Muscle layer of colon (tissue), 2 donors: ENCODE results near the gene ZNF792.
A peak's percentile ranks its signal among the peaks of the same experiment; 100 is the strongest.
"Not testable (repeated sequence)": the region's sequence is repeated elsewhere in the genome, so short reads cannot be mapped to it uniquely, and the experiment has no call there.

Experiments used
- H3K27ac ChIP-seq: one replicate; pipeline ENCODE4 v1.7.0; 2013; ENCODE audit warnings: low read depth, mild to moderate bottlenecking, low read length, moderate library complexity
- H3K27me3 ChIP-seq, 2 donors: one replicate each; pipeline ENCODE4 v1.7.0; 2013; ENCODE audit warnings: low read length in 2 of 2, mild to moderate bottlenecking in 2 of 2; ENCODE audit not compliant: insufficient read depth in 2 of 2, control insufficient read depth in 1 of 2
- H3K36me3 ChIP-seq: one replicate; pipeline ENCODE4 v1.7.0; 2013; ENCODE audit warnings: mild to moderate bottlenecking, low read length; ENCODE audit not compliant: insufficient read depth
- H3K4me1 ChIP-seq: one replicate; pipeline ENCODE4 v1.7.0; 2013; ENCODE audit warnings: mild to moderate bottlenecking, low read length; ENCODE audit not compliant: insufficient read depth
- H3K4me3 ChIP-seq, 2 donors: one replicate each; pipeline ENCODE4 v1.7.0; 2013; ENCODE audit warnings: low read length in 2 of 2, low read depth in 1 of 2, mild to moderate bottlenecking in 1 of 2, moderate library complexity in 1 of 2
- H3K9ac ChIP-seq: one replicate; pipeline ENCODE4 v1.7.0; 2013; ENCODE audit warnings: low read length
- H3K9me3 ChIP-seq: one replicate; pipeline ENCODE4 v1.7.0; 2013; ENCODE audit warnings: mild to moderate bottlenecking, low read length
- donor health status: abdominal sarcoma.
- donor health status: Adenocarcinoma of cecum.

The ZNF792 gene

DNA sequence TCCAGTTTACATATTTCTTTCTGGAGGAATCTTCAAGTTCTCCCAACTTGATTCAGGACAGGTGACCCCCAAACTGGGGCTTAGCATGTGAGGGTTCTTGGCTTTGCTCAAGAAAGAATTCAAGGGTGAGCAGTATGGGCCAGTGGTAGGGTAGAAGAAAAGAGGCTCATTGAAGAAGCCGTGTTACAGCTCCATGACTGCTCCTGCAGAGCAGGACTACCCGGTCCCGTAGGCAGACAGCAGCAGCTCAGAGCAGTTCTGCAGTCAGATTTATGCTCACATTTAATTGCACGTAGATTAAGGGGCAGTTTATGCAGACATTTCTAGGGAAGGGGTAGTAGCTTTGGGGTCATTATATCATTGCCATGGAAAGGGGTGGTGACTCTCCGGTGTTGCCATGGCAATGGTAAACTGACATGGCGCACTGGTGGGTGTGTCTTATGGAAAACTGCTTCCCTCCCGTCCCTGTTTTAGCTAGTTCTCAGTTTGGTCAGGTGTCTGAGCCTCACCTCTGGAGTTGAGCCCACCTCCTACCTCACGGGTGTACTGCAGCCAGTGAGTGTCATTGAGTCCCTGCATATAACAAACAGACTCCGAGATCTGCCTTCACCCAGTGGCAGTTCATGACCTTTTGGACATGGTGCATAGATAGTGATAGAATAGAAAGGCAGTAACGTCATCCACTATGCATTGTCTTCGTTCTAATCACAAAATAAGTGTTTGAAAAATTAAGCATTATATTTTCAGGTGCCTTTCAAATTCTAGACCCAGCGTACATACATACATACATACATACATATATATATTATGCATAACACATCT, 16.0 kb upstream of the ZNF792 start:
- Histone ChIP-seq H3K27me3 (no peaks in the 10 kb centered on the region), H3K9ac (no peak overlapping the region), H3K9me3 (no peaks in the 10 kb centered on the region), H3K4me1 (no peaks in the 10 kb centered on the region), H3K27ac (no peak overlapping the region), H3K4me3 (no peak overlapping the region), H3K36me3 (no peaks in the 10 kb centered on the region)

GRCh38 chr19:34976611-34977010, 12.6 kb upstream of the ZNF792 start:
- H3K9ac ChIP-seq, result no peak overlapping the region

GRCh38 chr19:34975056-34975455, 11.0 kb upstream of the ZNF792 start:
- Histone ChIP-seq H3K9me3 (no peaks in the 10 kb centered on the region), H3K27me3 (no peaks in the 10 kb centered on the region), H3K9ac (no peak overlapping the region), H3K36me3 (no peaks in the 10 kb centered on the region), H3K4me3 (no peak overlapping the region), H3K27ac (no peak overlapping the region), H3K4me1 (peaks cover 4% of the 10 kb centered on the region)

More at GRCh38 chr19:34976611-34977010, 12.6 kb upstream of the ZNF792 start:
- peaks cover 4% of the 10 kb centered on the region for H3K4me1 ChIP-seq
- no peaks in the 10 kb centered on the region for H3K9me3 ChIP-seq
- H3K4me3 ChIP-seq, result no peak overlapping the region
- H3K27me3 ChIP-seq, result no peaks in the 10 kb centered on the region
- no peaks in the 10 kb centered on the region for H3K36me3 ChIP-seq
- H3K27ac ChIP-seq, result no peak overlapping the region

- Histone ChIP-seq H3K9me3 (no peaks in the 10 kb centered on the region), H3K27ac (no peak overlapping the region), H3K4me3 (no peak overlapping the region), H3K9ac (no peak overlapping the region), H3K4me1 (peaks cover 4% of the 10 kb centered on the region), H3K36me3 (no peaks in the 10 kb centered on the region), H3K27me3 (no peaks in the 10 kb centered on the region)
Observed at GRCh38 chr19:34974646-34975045, 10.6 kb upstream of the ZNF792 start.

- H3K4me1 ChIP-seq, result peaks cover 4% of the 10 kb centered on the region
- H3K9ac ChIP-seq, result no peak overlapping the region
- H3K9me3 ChIP-seq, result no peaks in the 10 kb centered on the region
- H3K27me3 ChIP-seq, result no peaks in the 10 kb centered on the region
- H3K27ac ChIP-seq, result no peak overlapping the region
- H3K4me3 ChIP-seq, result no peak overlapping the region
- no peaks in the 10 kb centered on the region for H3K36me3 ChIP-seq
Observed at GRCh38 chr19:34972163-34972705, 8.2 kb upstream of the ZNF792 start.

DNA sequence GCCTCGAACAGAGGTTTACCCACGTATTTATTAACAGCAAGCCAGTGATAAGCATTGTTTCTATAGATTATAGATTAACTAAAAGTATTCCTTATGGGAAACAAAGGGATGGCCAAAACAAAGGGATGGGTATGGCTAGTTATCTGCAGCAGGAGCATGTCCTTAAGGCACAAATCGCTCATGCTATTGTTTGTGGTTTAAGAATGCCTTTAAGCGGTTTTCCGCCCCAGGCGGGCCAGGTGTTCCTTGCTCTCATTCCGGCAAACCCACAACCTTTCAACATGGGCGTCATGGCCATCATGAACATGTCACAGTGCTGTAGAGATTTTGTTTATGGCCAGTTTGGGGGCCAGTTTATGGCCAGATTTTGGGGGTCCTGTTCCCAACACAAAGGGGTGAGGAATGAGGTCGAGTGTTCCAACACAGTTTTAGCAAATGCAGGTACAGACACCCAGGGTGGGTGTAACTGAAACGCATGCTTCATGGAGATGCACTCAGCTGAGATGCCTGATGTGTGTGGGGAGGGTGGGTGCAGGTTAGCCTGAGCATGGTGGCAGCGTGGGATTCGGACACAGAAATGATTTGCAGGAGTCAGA, 6.3 kb upstream of the ZNF792 start:
- H3K9me3 ChIP-seq, H3K4me1 ChIP-seq, H3K36me3 ChIP-seq, H3K9ac ChIP-seq, H3K27me3 ChIP-seq, H3K4me3 ChIP-seq, H3K27ac ChIP-seq: not testable (repeated sequence)

GRCh38 chr19:34969721-34970120, 5.7 kb upstream of the ZNF792 start:
- H3K27me3 ChIP-seq, result no peaks in the 10 kb centered on the region
- H3K4me3 ChIP-seq, result no peak overlapping the region
- no peaks in the 10 kb centered on the region for H3K9me3 ChIP-seq
- no peaks in the 10 kb centered on the region for H3K36me3 ChIP-seq
- H3K9ac ChIP-seq, result no peak overlapping the region
- H3K4me1 ChIP-seq, result peaks cover 4% of the 10 kb centered on the region
- H3K27ac ChIP-seq, result no peak overlapping the region

GRCh38 chr19:34967551-34967950, 3.5 kb upstream of the ZNF792 start:
- Histone ChIP-seq H3K9me3 (no peaks in the 10 kb centered on the region), H3K36me3 (no peaks in the 10 kb centered on the region), H3K4me1 (peaks cover 8% of the 10 kb centered on the region), H3K27ac (no peak overlapping the region), H3K4me3 (no peak overlapping the region), H3K27me3 (no peaks in the 10 kb centered on the region), H3K9ac (no peak overlapping the region)

DNA sequence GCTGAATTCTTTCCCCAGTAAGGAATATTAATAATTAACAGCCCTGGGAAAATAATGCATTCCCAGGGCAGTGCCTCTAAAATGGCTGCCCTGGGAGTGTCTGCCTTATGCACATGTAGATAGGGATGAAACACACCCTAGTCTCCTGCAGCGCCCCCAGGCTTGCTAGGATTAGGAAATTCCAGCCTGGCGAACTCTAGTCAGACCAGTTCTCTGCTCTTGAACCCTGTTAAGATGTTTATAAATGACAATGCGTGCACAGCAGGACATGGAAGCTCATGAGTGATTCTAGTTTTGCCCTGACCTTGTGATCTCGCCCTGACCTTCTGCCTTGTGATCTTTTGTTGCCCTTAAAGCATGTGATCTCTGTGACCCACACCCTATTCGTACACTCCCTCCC, 1.5 kb upstream of the ZNF792 start:
- H3K4me3 ChIP-seq, H3K36me3 ChIP-seq, H3K9ac ChIP-seq, H3K9me3 ChIP-seq, H3K27ac ChIP-seq, H3K27me3 ChIP-seq: not testable (repeated sequence)
- H3K4me1 ChIP-seq, result peaks cover 17% of the 10 kb centered on the region

- Histone ChIP-seq H3K27me3 (no peaks in the 10 kb centered on the region), H3K27ac (no peak overlapping the region), H3K4me3 (no peak overlapping the region)
Observed at GRCh38 chr19:34964598-34964997, 569 bp upstream of the ZNF792 start.

DNA sequence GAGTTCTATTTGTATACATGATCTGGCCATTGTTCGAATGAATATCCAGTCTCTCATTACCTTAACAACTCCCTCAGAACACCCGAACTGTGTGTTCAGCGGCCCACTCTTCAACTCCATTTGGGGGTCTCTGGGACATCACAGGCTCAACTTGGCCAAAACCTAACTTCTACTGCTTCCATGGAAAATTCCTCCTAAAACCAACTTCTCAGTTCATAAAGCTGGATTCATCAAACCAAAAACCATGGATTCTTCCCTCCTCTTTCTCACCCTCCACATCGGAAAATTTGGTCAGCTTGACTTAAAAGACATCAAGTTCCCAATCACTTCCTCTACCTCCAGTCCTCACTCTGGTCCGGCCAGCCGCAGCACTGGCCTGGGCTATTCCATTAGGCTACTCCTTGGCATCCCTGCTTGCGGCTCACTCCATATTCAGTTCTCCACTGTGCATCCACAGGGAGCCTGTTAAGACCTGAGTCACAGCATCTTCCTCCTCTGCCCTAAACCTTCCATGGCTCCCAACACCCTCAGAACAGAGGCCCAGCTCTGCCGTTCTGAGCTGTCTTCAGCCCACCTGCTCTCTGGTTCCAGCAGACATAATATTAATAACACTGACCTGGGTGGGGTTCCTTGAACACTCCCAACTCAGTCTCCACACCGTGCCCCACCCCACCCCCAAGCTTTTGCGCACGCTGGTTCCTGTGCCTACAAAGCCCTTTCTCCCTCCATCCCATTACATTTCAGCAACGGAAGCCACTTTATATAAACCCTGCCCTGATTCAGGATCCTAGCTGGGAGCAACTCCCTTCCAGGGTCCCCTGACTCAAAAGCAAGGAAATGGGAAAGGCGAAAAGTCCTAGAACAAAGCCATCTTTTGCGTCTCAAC, 1.1 kb downstream of the ZNF792 start:
- peak overlapping the region; percentile 53 for H3K9ac ChIP-seq
- H3K27me3 ChIP-seq, result no peaks in the 10 kb centered on the region
- peaks cover 19% of the 10 kb centered on the region for H3K9me3 ChIP-seq
- H3K27ac ChIP-seq, result peak overlapping the region; percentile 41
- peaks cover 30% of the 10 kb centered on the region for H3K36me3 ChIP-seq
- H3K4me1 ChIP-seq, result peaks cover 17% of the 10 kb centered on the region
- peak overlapping the region; percentile 84 to 90 for H3K4me3 ChIP-seq

More at GRCh38 chr19:34964598-34964997, 569 bp upstream of the ZNF792 start:
- Histone ChIP-seq H3K4me1 (peaks cover 17% of the 10 kb centered on the region), H3K36me3 (peaks cover 14% of the 10 kb centered on the region), H3K9ac (no peak overlapping the region), H3K9me3 (peaks cover 2% of the 10 kb centered on the region)
